GM15510 (cell line): Measurements from ENCODE around the gene OR2Z1.

Source experiments
- POLR2A ChIP-seq: IDR thresholded peaks from 3 replicates; pipeline ENCODE4 v1.6.1; 2011; ENCODE audit warnings: borderline replicate concordance; ENCODE audit not compliant: insufficient read length; ENCODE audit errors: extremely low read depth

OR2Z1 gene

GRCh38 chr19:8695911-8696310, 25.5 kb upstream of the OR2Z1 start:
- no peak for TF ChIP-seq POLR2A

DNA sequence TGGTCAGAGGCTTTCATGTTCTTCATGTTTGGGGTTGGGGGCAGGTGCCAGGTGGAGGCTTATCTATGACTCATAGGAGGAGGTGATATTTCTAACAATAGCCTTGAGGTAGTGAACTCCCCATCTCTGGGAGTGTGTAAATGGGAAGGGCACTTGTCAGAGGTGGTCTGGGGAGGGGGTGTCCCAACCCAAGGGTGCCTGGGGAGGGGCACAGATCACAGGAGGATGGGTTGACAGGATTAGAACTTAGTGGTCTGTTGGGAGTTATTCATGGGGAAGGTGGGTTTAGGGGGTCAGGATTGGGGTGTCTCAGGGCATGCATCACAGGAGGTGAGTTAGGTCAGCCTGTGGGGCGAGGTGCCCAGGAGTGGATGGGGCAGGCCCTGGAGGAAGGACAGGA, 24.4 kb upstream of the OR2Z1 start:
- TF ChIP-seq POLR2A = no peak

- no peak for TF ChIP-seq POLR2A
Observed at GRCh38 chr19:8697671-8698432, 23.6 kb upstream of the OR2Z1 start.

DNA sequence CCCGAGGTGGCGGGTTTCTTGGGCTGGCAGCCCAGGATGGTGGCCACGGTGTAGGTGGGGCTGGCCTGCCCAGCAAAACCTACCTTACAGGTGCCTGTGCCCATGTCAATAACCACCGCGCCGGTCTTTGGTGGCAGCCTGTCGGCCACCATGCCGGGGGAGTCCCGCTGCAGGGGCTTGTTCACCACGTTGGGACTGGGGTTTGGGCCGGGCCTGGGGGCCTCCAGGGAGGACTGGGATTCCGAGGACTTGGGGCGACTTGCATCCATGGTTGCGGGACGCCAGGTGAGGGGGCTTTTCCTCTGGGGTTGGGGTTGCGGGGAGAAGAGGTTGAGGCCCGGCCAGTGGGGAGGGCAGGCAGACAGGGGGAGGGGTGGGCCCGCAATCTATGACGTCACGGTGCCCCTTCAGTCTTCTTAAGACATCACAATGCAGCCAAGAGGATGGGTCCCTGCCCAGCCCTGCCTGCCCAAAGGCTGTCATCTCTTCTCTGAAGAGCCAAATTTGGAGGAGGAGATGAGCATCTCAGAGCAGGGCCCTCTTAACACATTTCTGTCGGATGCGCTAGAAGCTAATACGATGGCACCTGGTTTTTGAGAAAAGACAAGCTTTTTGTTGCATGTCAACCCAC, 22.9 kb upstream of the OR2Z1 start, which contains the start of gene ACTL9:
Gene ACTL9 (minus strand): TSS at position 363 of the 631 bp plus-strand sequence. CDS start 94 bp downstream, at position 269.
- TF ChIP-seq POLR2A = no peak

GRCh38 chr19:8699908-8700307, 21.5 kb upstream of the OR2Z1 start:
- no peak for TF ChIP-seq POLR2A

DNA sequence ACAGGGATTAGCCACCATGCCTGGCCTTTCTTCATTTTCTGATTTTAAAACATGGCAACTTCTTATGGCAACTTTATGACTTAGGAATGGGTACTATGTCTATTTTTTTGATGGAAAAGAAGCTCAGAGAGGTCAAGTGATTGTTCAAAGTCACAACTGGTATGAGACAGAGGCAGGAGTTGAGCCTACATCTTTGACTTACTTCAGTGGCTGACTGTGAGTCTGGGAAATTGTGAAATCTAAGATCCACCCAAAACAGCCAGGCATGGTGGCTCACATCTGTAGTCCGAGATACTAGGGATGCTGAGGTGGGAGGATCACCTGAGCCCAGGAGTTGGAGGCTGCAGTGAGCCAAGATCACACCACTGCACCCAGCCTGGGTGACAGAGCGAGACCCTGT, 20.5 kb upstream of the OR2Z1 start:
- no peak for TF ChIP-seq POLR2A

DNA sequence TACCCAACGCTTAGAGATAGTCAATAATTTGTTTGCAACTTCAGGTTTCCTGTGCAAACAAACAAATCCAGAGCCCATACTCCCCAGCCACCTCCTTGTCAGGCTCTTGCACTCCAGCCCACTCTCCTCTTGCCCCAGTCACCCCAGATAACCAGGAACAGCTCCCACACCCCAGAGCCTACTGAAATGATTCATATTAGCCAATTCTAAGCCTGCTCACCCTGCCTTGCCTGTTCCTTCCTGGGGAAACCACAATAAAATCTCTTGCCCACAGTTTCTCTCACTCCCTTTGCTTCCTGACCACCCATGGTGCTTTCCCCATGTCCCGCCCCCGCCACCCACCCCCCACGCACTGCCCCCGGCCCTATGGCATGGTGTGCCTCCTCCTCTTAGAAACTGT, 19.1 kb upstream of the OR2Z1 start:
- no peak for TF ChIP-seq POLR2A

DNA sequence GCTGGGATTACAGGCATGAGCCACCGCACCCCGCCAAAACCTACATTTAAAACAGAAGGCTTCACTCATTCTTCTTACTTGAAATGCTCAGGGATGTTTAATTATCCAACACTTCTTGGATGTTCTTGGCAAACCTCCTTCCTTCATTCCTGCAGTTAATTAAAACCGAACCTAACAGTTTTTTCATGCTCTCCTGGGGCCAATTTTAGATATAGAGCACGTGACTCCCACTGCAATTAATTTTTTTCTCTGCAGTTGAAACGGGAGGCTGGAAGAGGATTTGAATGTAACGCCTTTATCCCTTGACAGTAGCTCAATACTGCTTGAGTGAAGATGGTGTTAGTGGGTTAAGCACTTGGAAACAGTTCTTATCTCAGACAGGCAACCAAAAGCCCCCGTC, 18.2 kb upstream of the OR2Z1 start:
- TF ChIP-seq POLR2A = no peak

DNA sequence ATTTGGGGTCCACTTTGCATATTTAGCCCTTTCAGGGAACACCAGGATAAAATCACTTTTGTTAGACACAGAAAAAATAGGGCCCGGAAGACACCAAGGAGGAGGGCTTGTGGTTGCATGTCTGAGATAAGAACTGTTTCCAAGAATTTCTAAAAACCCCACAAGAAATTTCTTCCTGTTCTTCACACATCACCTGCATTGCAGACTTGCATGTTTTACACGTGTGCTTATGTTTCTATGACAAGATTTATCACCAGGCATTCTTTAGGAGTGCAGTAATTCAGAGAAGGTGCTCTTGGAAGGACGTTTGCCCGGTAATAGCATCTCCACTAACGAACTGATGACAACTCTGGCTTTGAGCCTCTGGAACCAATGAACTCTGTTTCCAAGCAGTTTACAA, 15.7 kb upstream of the OR2Z1 start:
- TF ChIP-seq POLR2A = no peak

DNA sequence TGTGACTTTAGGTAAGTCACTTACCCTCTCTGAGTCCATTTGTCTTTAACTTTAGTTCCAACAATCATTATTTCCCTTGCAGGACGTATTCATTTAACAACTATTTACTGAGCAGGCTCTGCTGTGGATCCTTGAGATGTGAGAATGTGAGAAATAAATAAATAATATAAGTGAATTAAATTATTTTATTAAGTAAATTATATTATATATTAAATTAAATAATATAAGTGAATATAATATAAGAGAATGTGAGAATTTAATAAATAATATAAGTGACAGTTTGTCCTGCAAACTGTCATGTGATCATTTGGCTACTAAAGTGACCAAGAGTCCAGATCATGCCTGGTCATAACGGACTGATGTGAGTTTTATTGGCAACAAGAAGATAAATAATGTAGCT, 598 bp downstream of the OR2Z1 start:
- TF ChIP-seq POLR2A = no peak

DNA sequence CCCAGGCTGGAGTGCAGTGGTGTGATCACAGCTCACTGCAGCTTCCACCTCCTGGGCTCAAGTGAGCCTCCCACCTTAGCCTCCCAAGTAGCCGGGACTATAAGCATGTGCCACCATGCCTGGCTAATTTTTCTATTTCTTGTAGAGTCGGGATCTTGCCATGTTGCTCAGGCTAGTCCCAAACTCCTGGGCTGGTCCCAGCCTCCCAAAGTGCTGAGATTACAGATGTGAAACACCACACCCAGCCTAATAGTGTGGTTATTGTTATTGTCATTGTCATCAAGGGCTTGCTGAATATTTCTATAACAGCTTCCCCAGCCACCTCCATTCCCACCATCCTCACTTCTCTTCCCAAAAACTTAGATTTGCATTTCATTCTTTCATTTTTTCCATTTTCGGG, 2.8 kb downstream of the OR2Z1 start:
- no peak for TF ChIP-seq POLR2A

GRCh38 chr19:8731428-8732169, 10.2 kb downstream of the OR2Z1 start:
- TF ChIP-seq POLR2A = no peak

DNA sequence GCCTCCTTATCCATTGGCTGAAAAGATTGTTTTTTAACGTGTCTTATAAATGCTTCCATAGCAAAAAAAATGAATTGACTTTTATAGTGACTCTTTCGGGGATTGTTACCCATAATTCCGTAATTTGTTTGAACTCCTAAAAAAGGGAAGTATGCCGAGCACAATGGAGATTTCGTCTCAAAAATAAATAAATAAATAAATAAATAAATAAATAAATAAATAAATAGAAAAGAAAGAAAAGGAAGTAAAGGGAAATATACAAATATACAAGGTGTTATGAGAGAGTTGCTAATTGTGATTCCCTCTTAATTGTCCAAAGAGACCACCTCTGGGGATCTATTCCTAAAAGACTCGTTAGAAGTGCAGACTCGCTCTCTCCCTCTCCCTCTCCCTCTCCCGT, 16.9 kb downstream of the OR2Z1 start:
- TF ChIP-seq POLR2A = no peak
